HepG2 (cell line): ENCODE measurements around the gene TMBIM6. TPM values are rescaled to one million over a fixed set of nuclear protein-coding genes. Genes with fewer than 3 reads are reported as not detected.

Experiments used
- ARID4A ChIP-seq: sonication (generic); formaldehyde crosslinking; IDR thresholded peaks from 2 replicates; pipeline ENCODE4 v1.5.0; 2020; ENCODE audit warnings: mild to moderate bottlenecking, missing genetic modification reagents, borderline replicate concordance
- CREB3 ChIP-seq: sonication (generic); formaldehyde crosslinking; IDR thresholded peaks from 2 replicates; pipeline ENCODE4 v1.5.0; 2020; ENCODE audit warnings: missing genetic modification reagents
- E2F2 ChIP-seq: sonication (generic); formaldehyde crosslinking; IDR thresholded peaks from 2 replicates; pipeline ENCODE4 v1.4.0; 2020; ENCODE audit warnings: missing genetic modification reagents, borderline replicate concordance
- JUND ChIP-seq: sonication (generic); formaldehyde crosslinking; IDR thresholded peaks from 2 replicates; pipeline ENCODE4 v1.8.0; 2022; ENCODE audit warnings: mild to moderate bottlenecking, missing genetic modification reagents
- MYNN ChIP-seq: sonication (generic); formaldehyde crosslinking; IDR thresholded peaks from 2 replicates; pipeline ENCODE4 v1.4.0; 2020; ENCODE audit warnings: mild to moderate bottlenecking, low read depth, missing genetic modification reagents
- PRDM15 ChIP-seq: sonication (generic); formaldehyde crosslinking; IDR thresholded peaks from 2 replicates; pipeline ENCODE4 v1.4.0; 2020; ENCODE audit warnings: missing genetic modification reagents
- REST ChIP-seq, 2 experiments: IDR thresholded peaks; 2 replicates each; pipeline ENCODE4 v1.6.1; 2011 to 2012; ENCODE audit warnings: low read length in 2 of 2, borderline replicate concordance in 1 of 2, low read depth in 1 of 2, mild to moderate bottlenecking in 1 of 2, moderate library complexity in 1 of 2
- ZBTB25 ChIP-seq: IDR thresholded peaks from 2 replicates; pipeline ENCODE4 v1.6.1; 2018; ENCODE audit warnings: missing genetic modification reagents
- ZNF414 ChIP-seq: sonication (generic); formaldehyde crosslinking; IDR thresholded peaks from 2 replicates; pipeline ENCODE4 v1.5.0; 2020; ENCODE audit warnings: missing genetic modification reagents
- polyA plus RNA-seq, 8 experiments: library from polyadenylated mRNA; depleted of rRNA in 3 of 8; stranded (reverse) in 7 of 8; unstranded in 1 of 8; fragments of >200 nt; fragmentation: Illumina TruSeq in 4 of 8; extraction: Trizol in 4 of 8; gene quantifications; 2 replicates each; pipeline versions ENCODE4 v1.2.1 to v1.2.3, GENCODE V29; 2011 to 2016; ENCODE audit warnings: low read depth in 4 of 8, missing spikeins in 1 of 8, mixed read lengths in 1 of 8; ENCODE audit not compliant: insufficient read depth in 1 of 8
- total RNA-seq, 5 experiments: library from RNA; depleted of rRNA; stranded (reverse); fragments of >200 nt; fragmentation: Illumina TruSeq; extraction: Trizol; gene quantifications; 2 replicates each; pipeline ENCODE4 v1.2.3, GENCODE V29; 2016; ENCODE audit warnings: low read depth in 1 of 5

Gene TMBIM6
- total and polyA plus RNA-seq, 2 of the 13 experiments (the other 11 are each of a cell fraction or from before 2014, with no cell fraction given): 412 to 468 TPM

- TF ChIP-seq ARID4A (peak; percentile 88), ZNF414 (CRISPR knock-in tag) (peak; percentile 78; the same call in 1 of the 2 replicates), JUND (peak; percentile 52; the same call in 1 of the 2 replicates), PRDM15 (CRISPR knock-in tag) (no peak), REST (IDR thresholded peaks at IDR 0.05; ENCODE audit: borderline replicate concordance in 1 of 2, low read depth in 1 of 2, low read length in 2 of 2) (peak in 1 of 2 experiments; percentile 80; a peak in 2 of 4 replicates), ZBTB25 (CRISPR knock-in tag) (peak; percentile 68; the same call in 1 of the 2 replicates), MYNN (0 out of 2 replicates have a peak, but pooled peaks have one; percentile 47), CREB3 (CRISPR knock-in tag) (no peak), E2F2 (CRISPR knock-in tag) (no peak)
Measured at GRCh38 chr12:49740930-49741881, at the start of gene TMBIM6 (continued).
